Neuronal stem cell (in vitro differentiated cells): Measurements from ENCODE around the gene PRICKLE3.

Source experiments
- DNase-seq: peaks from one replicate; pipeline ENCODE4 v3.0.0-alpha.2; 2013; ENCODE audit warnings: low spot score
- H2AFZ ChIP-seq: one replicate; pipeline ENCODE4 v1.6.1; 2013; ENCODE audit warnings: mild to moderate bottlenecking, low read length, inconsistent platforms
- H2AK5ac ChIP-seq: 2 replicates; pipeline ENCODE4 v1.6.1; 2013; ENCODE audit warnings: low read depth, mild to moderate bottlenecking, inconsistent platforms, low read length, moderate library complexity, mixed read lengths
- H2BK120ac ChIP-seq: 2 replicates; pipeline ENCODE4 v1.6.1; 2013; ENCODE audit warnings: low read depth, mild to moderate bottlenecking, inconsistent platforms, low read length, moderate library complexity, mixed read lengths
- H2BK12ac ChIP-seq: one replicate; pipeline ENCODE4 v1.6.1; 2013; ENCODE audit warnings: low read length, inconsistent platforms
- H2BK15ac ChIP-seq: 2 replicates; pipeline ENCODE4 v1.6.1; 2013; ENCODE audit warnings: mild to moderate bottlenecking, low read length, inconsistent platforms, mixed read lengths
- H2BK5ac ChIP-seq: one replicate; pipeline ENCODE4 v1.6.1; 2013; ENCODE audit warnings: inconsistent platforms, mild to moderate bottlenecking, low read length, moderate library complexity
- H3K14ac ChIP-seq: one replicate; pipeline ENCODE4 v1.6.1; 2013; ENCODE audit warnings: low read length, inconsistent platforms
- H3K18ac ChIP-seq: 2 replicates; pipeline ENCODE4 v1.6.1; 2013; ENCODE audit warnings: low read length, inconsistent platforms
- H3K23ac ChIP-seq: 2 replicates; pipeline ENCODE4 v1.6.1; 2013; ENCODE audit warnings: low read depth, mild to moderate bottlenecking, mixed read lengths, low read length, inconsistent platforms; ENCODE audit not compliant: poor library complexity
- H3K27ac ChIP-seq: replicated peaks from 3 replicates; pipeline ENCODE4 v1.5.1; 2013; ENCODE audit warnings: low read length, inconsistent platforms
- H3K27me3 ChIP-seq, 3 experiments: 2 replicates each; pipeline ENCODE4 v1.6.1; 2013; ENCODE audit warnings: low read length in 3 of 3, mild to moderate bottlenecking in 2 of 3, inconsistent platforms in 1 of 3, low read depth in 1 of 3, mixed read lengths in 1 of 3, moderate library complexity in 1 of 3; ENCODE audit not compliant: control insufficient read depth in 3 of 3, insufficient read depth in 3 of 3
- H3K36me3 ChIP-seq, 2 donors: replicated peaks in 1 of 2; 2 replicates each; pipeline ENCODE4 v1.6.1; 2013; ENCODE audit warnings: low read length in 2 of 2; ENCODE audit not compliant: control insufficient read depth in 2 of 2, insufficient read depth in 2 of 2
- H3K4ac ChIP-seq: 2 replicates; pipeline ENCODE4 v1.6.1; 2013; ENCODE audit warnings: inconsistent platforms, mild to moderate bottlenecking, low read length, moderate library complexity
- H3K4me1 ChIP-seq, 2 donors: 1 replicate in 1 of 2; 2 replicates in 1 of 2; pipeline ENCODE4 v1.6.1; 2013; ENCODE audit warnings: low read length in 2 of 2, low read depth in 1 of 2; ENCODE audit not compliant: control insufficient read depth in 2 of 2, insufficient read depth in 1 of 2
- H3K4me2 ChIP-seq: one replicate; pipeline ENCODE4 v1.6.1; 2013; ENCODE audit warnings: mild to moderate bottlenecking, low read length, inconsistent platforms; ENCODE audit not compliant: insufficient read depth, poor library complexity, severe bottlenecking
- H3K4me3 ChIP-seq, 2 donors: 2 replicates each; pipeline ENCODE4 v1.5.1; 2013; ENCODE audit warnings: low read length in 2 of 2, mild to moderate bottlenecking in 2 of 2, inconsistent platforms in 1 of 2, moderate library complexity in 1 of 2
- H3K79me1 ChIP-seq: one replicate; pipeline ENCODE4 v1.6.1; 2013; ENCODE audit warnings: low read depth, mild to moderate bottlenecking, inconsistent platforms, low read length, moderate library complexity
- H3K9ac ChIP-seq: one replicate; pipeline ENCODE4 v1.6.1; 2013; ENCODE audit warnings: mild to moderate bottlenecking, low read depth, low read length, inconsistent platforms; ENCODE audit not compliant: poor library complexity
- H3K9me3 ChIP-seq, 2 donors: replicated peaks in 1 of 2; 2 replicates each; pipeline versions ENCODE3 to v1.6.1; 2013; ENCODE audit warnings: low read length in 2 of 2, mild to moderate bottlenecking in 2 of 2, inconsistent platforms in 1 of 2, low read depth in 1 of 2, mixed read lengths in 1 of 2, moderate library complexity in 1 of 2; ENCODE audit not compliant: control insufficient read depth in 2 of 2, insufficient read depth in 1 of 2
- H4K8ac ChIP-seq: one replicate; pipeline ENCODE4 v1.6.1; 2013; ENCODE audit warnings: low read depth, mild to moderate bottlenecking, inconsistent platforms, low read length, moderate library complexity
- H4K91ac ChIP-seq: one replicate; pipeline ENCODE4 v1.6.1; 2013; ENCODE audit warnings: low read length, low read depth, mild to moderate bottlenecking, inconsistent platforms; ENCODE audit not compliant: poor library complexity
- WGBS, 2 donors: extraction: QIAGEN DNeasy Blood & Tissue Kit; methylation state at CpG; one replicate each; pipeline ENCODE4 v1.1.7; 2013; ENCODE audit warnings: missing lambda C conversion rate in 2 of 2, mixed read lengths in 1 of 2; ENCODE audit not compliant: insufficient read length in 2 of 2, insufficient replicate concordance in 1 of 2; ENCODE audit errors: extremely low coverage in 2 of 2; 5-methylcytosine and 5-hydroxymethylcytosine counted together

Gene PRICKLE3

GRCh38 chrX:49212209-49212608, 26.0 kb upstream of the PRICKLE3 start:
- Histone ChIP-seq H2BK12ac (no peak overlapping the region), H3K36me3 (no peaks in the 10 kb centered on the region), H4K8ac (no peak overlapping the region), H3K18ac (no peak overlapping the region), H2BK15ac (no peak overlapping the region), H3K4me2 (no peak overlapping the region), H3K27ac (no peak overlapping the region), H3K23ac (no peak overlapping the region), H3K27me3 (peaks cover 0 to 12% (median 0%) of the 10 kb centered on the region in 3 experiments), H3K9me3 (no peaks in the 10 kb centered on the region), H3K4me1 (no peaks in the 10 kb centered on the region), H3K79me1 (no peaks in the 10 kb centered on the region), H2AFZ (no peak overlapping the region), H2BK120ac (no peak overlapping the region), H3K14ac (no peak overlapping the region), H2BK5ac (no peak overlapping the region), H2AK5ac (no peak overlapping the region), H3K4me3 (no peak overlapping the region), H4K91ac (no peak overlapping the region), H3K9ac (no peak overlapping the region), H3K4ac (no peak overlapping the region)
- no peak for DNase-seq
- no CpG with 5 or more reads among the region's 2 CpGs for WGBS, 2 donors

DNA sequence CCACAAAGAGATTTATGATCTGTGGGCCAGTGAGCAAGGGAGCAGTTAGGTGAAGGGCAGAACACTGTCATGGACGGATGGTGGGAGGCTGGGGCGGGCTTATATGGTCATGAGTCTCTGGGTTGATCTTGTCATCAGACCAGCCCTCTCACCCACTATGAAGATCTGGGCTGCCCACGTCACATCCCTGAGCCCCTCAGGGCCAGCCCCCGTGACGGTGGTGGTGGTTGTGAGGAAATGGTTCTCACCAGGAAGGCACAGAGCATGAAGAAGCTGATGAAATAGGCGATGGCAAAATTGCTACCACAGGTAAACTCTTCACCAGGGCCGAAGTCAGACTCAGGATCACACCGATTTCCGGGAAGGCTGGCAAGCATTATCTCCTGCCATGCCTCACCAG, 24.9 kb upstream of the PRICKLE3 start:
- Histone ChIP-seq H2AK5ac (no peak overlapping the region), H3K9ac (no peak overlapping the region), H2BK12ac (no peak overlapping the region), H2BK15ac (no peak overlapping the region), H2BK120ac (no peak overlapping the region), H3K18ac (no peak overlapping the region), H2BK5ac (no peak overlapping the region), H3K79me1 (no peaks in the 10 kb centered on the region), H3K4me3 (no peak overlapping the region), H3K4me2 (no peak overlapping the region), H3K36me3 (no peaks in the 10 kb centered on the region), H3K4me1 (no peaks in the 10 kb centered on the region), H4K91ac (no peak overlapping the region), H3K27me3 (peaks cover 0 to 12% (median 0%) of the 10 kb centered on the region in 3 experiments), H3K4ac (no peak overlapping the region), H3K9me3 (no peaks in the 10 kb centered on the region), H3K14ac (no peak overlapping the region), H4K8ac (no peak overlapping the region), H3K27ac (no peak overlapping the region), H2AFZ (no peak overlapping the region), H3K23ac (no peak overlapping the region)
- WGBS, 2 donors, result no CpG with 5 or more reads among the region's 9 CpGs
- no peak for DNase-seq

DNA sequence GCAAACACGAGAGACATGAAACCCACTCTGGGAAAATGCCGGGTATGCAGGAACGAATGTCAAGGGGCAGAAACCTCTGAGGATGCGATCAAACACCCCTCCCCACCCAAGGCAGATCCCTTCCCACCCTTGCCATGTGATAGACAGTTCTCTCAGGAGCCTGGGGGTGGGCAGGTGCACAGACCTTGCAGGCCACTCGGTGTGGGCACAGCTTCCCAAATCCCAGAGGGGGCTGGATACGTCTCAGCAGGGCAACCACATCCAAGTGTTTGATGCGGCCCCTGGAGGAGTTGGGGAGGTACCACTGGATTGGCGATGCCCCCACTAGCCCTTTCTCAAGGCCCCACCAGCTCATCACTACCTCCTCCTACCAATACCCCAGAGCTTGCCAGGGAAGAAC, 24.2 kb upstream of the PRICKLE3 start:
- H3K14ac ChIP-seq, result no peak overlapping the region
- H4K8ac ChIP-seq, result no peak overlapping the region
- no peaks in the 10 kb centered on the region for H3K4me1 ChIP-seq
- no peak overlapping the region for H2AK5ac ChIP-seq
- H3K9ac ChIP-seq, result no peak overlapping the region
- H3K4me2 ChIP-seq, result no peak overlapping the region
- H2BK5ac ChIP-seq, result no peak overlapping the region
- H3K23ac ChIP-seq, result no peak overlapping the region
- no peak for DNase-seq
- H3K18ac ChIP-seq, result no peak overlapping the region
- H3K4ac ChIP-seq, result no peak overlapping the region
- WGBS, 2 donors, result no CpG with 5 or more reads among the region's 8 CpGs
- no peak overlapping the region for H4K91ac ChIP-seq
- H3K27ac ChIP-seq, result no peak overlapping the region
- no peak overlapping the region for H2BK15ac ChIP-seq
- no peak overlapping the region for H2AFZ ChIP-seq
- no peaks in the 10 kb centered on the region for H3K79me1 ChIP-seq
- H3K27me3 ChIP-seq, result peaks cover 0 to 13% (median 0%) of the 10 kb centered on the region in 3 experiments
- H3K9me3 ChIP-seq, result no peaks in the 10 kb centered on the region
- no peak overlapping the region for H2BK120ac ChIP-seq
- no peak overlapping the region for H2BK12ac ChIP-seq
- no peaks in the 10 kb centered on the region for H3K36me3 ChIP-seq
- no peak overlapping the region for H3K4me3 ChIP-seq

DNA sequence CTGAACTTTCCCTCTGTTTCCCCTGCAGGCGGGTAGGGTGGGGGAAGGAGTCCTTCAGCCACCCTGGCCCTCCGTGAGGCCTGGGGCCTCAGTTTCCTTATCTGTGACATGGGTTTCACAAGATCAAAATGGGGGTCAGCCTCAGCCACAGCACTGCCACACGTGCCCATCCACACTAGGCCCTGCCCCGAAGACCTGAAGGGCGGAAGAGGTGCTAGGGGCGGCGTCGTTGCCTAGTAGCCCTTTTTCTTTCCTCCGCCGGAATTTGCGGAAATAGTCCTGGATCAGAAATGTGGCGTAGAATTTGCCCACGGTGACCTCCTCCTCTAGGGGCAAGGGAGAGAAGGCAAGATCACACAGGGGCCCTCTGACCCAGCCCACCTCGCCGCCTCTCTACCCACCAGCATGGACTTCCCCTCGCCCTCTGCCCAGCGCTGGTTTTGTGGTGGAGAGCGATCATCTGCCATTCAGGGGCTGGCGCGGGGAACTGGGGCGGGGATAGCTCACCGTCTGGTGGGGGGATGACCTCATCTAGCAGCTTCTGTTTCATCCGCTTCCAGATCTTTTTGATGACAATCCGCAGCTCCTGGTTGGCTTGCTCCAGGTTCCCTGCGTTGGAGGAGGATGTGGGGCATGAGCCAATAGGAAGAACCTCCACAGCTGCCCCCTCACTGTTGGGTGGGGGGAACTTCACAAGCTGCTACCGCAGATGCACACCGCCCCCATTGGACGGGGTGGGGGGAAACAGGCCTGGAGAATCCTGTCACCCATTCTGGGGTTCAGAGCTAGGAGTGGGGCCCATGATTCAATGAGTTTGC, 23.5 kb upstream of the PRICKLE3 start:
- no peak overlapping the region for H3K27ac ChIP-seq
- H4K8ac ChIP-seq, result no peak overlapping the region
- no peaks in the 10 kb centered on the region for H3K9me3 ChIP-seq
- no peak overlapping the region for H4K91ac ChIP-seq
- H3K9ac ChIP-seq, result no peak overlapping the region
- H2AK5ac ChIP-seq, result no peak overlapping the region
- no peak overlapping the region for H3K18ac ChIP-seq
- no peak overlapping the region for H3K14ac ChIP-seq
- no peak overlapping the region for H2BK5ac ChIP-seq
- H2BK120ac ChIP-seq, result no peak overlapping the region
- H3K4me2 ChIP-seq, result no peak overlapping the region
- no peak overlapping the region for H2AFZ ChIP-seq
- no peak overlapping the region for H2BK15ac ChIP-seq
- no peak overlapping the region for H3K4ac ChIP-seq
- DNase-seq, result no peak
- H2BK12ac ChIP-seq, result no peak overlapping the region
- H3K27me3 ChIP-seq, result peaks cover 0 to 17% (median 0%) of the 10 kb centered on the region in 3 experiments
- no peak overlapping the region for H3K23ac ChIP-seq
- no CpG with 5 or more reads among the region's 28 CpGs for WGBS, 2 donors
- no peak overlapping the region for H3K4me3 ChIP-seq
- no peaks in the 10 kb centered on the region for H3K79me1 ChIP-seq
- H3K36me3 ChIP-seq, result no peaks in the 10 kb centered on the region
- no peaks in the 10 kb centered on the region for H3K4me1 ChIP-seq
